HG02571 (cell line): ENCODE results near the gene VPS45.

Experiments
- ATAC-seq: cut with Tn5 transposase; IDR thresholded peaks from one replicate; pipeline ENCODE4 v1.9.1; 2021; ENCODE audit warnings: mild to moderate bottlenecking, moderate library complexity; ENCODE audit not compliant: unreplicated experiment

Gene VPS45

GRCh38 chr1:150156868-150157603, 89.5 kb downstream of the VPS45 start:
- no peak for ATAC-seq

GRCh38 chr1:150159550-150159949, 92.0 kb downstream of the VPS45 start:
- no peak for ATAC-seq

- no peak for ATAC-seq
These were observed 93.5 kb downstream of the VPS45 start for GRCh38 chr1:150160964-150161621.

- ATAC-seq = no peak
These were observed 94.4 kb downstream of the VPS45 start for GRCh38 chr1:150161747-150162581.

- no peak for ATAC-seq
These were observed 94.9 kb downstream of the VPS45 start for GRCh38 chr1:150162582-150162861.

- no peak for ATAC-seq
These were observed 95.5 kb downstream of the VPS45 start for GRCh38 chr1:150162862-150163706.

GRCh38 chr1:150164224-150164623, 96.6 kb downstream of the VPS45 start:
- no peak for ATAC-seq

GRCh38 chr1:150164779-150165178, 97.2 kb downstream of the VPS45 start:
- no peak for ATAC-seq

GRCh38 chr1:150165622-150166612, 98.3 kb downstream of the VPS45 start:
- ATAC-seq = no peak

- no peak for ATAC-seq
These were observed 101.5 kb downstream of the VPS45 start for GRCh38 chr1:150168960-150169601.

- ATAC-seq = no peak
These were observed 104.2 kb downstream of the VPS45 start for GRCh38 chr1:150171801-150172200.

- ATAC-seq = no peak
These were observed 105.6 kb downstream of the VPS45 start for GRCh38 chr1:150173141-150173585.

- no peak for ATAC-seq
These were observed 109.0 kb downstream of the VPS45 start for GRCh38 chr1:150176593-150176992.

GRCh38 chr1:150178548-150178947, 111.0 kb downstream of the VPS45 start:
- ATAC-seq = no peak

- no peak for ATAC-seq
These were observed 112.3 kb downstream of the VPS45 start for GRCh38 chr1:150179867-150180266.

GRCh38 chr1:150180474-150180873, 112.9 kb downstream of the VPS45 start:
- ATAC-seq = no peak

GRCh38 chr1:150182247-150182646, 114.7 kb downstream of the VPS45 start:
- ATAC-seq = no peak

- no peak for ATAC-seq
These were observed 115.5 kb downstream of the VPS45 start for GRCh38 chr1:150183061-150183460.

- ATAC-seq = no peak
These were observed 117.9 kb downstream of the VPS45 start for GRCh38 chr1:150185481-150185880.
